HG03196 (cell line): ENCODE results near the gene RSRC1.
A peak's percentile ranks its signal among the peaks of the same experiment; 100 is the strongest.
"Not testable (repeated sequence)": the region's sequence is repeated elsewhere in the genome, so short reads cannot be mapped to it uniquely, and the experiment has no call there.

Experiments used
- ATAC-seq: cut with Tn5 transposase; IDR thresholded peaks from one replicate; pipeline ENCODE4 v1.9.1; 2021; ENCODE audit not compliant: unreplicated experiment

The RSRC1 gene

DNA sequence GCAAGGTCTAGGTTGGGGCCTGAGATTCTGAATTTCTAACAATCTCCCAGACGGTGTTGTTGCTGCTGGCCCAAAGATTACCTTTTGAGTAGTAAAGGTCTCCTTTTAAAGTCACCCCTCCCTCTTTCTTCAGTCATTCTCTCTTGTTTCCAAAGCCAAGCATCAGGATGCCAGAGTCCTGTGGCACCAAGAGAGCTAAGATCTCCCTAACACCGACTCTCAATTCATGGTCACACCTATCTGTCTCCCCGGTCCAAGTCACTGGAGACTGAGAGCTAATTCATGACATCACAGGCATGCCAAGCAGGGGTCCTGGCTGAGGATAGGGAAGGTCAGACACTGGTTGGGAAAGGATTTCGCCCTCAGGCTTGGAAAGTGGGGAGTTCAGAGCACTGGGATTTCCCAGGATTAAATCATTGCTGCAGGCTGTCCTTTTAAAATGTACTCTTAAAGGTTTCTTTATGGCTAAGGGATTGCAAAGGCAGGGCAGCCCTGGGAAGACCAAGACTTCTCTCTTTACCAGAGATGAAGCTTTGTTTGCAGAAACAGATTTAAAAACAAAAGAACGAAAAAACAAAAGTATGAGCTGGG, 11.0 kb upstream of the RSRC1 start:
- ATAC-seq = no peak

- no peak for ATAC-seq
These were observed 9.2 kb upstream of the RSRC1 start for GRCh38 chr3:158100681-158101080.

- ATAC-seq = no peak
These were observed 8.3 kb upstream of the RSRC1 start for GRCh38 chr3:158101335-158102241.

- ATAC-seq = no peak
These were observed 7.4 kb upstream of the RSRC1 start for GRCh38 chr3:158102242-158103080.

DNA sequence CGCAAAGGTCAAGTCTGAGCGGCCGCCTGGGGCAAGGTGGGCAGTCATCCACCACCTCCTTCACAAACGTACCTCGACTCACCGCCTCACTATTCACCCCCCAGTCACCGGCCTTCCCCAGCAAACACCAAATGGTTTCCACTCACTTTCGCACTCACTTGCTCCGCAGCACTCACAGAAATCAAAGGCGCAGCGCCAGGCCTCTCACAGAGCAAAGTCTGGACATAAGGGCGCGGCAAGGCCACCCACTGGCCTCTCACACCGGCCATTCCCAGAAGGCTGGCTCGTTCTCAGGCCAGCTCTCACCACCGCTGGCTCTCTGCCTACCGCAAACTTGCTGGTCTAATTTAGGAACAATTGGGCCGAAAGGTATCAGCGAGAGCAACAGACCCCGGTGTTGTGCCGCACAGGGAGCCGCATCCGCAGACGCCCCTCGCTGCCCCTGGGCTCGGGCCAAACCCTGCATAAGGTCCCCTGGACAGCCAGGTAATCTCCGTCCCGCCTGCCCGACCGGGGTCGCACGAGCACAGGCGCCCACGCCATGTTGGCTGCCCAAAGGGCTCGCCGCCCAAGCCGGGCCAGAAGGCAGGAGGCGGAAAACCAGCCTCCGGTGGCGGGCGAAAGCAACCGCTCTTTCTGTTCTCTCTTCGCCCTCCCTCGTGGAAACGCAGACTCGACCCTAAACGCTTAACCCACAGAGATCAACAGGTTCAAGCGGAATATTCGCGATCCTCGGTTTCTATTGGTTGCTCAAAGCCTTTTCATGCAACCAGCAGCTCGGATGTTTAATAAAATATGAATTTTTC, 6.6 kb upstream of the RSRC1 start:
- no peak for ATAC-seq

- no peak for ATAC-seq
These were observed 6.0 kb upstream of the RSRC1 start for GRCh38 chr3:158103887-158104327.

DNA sequence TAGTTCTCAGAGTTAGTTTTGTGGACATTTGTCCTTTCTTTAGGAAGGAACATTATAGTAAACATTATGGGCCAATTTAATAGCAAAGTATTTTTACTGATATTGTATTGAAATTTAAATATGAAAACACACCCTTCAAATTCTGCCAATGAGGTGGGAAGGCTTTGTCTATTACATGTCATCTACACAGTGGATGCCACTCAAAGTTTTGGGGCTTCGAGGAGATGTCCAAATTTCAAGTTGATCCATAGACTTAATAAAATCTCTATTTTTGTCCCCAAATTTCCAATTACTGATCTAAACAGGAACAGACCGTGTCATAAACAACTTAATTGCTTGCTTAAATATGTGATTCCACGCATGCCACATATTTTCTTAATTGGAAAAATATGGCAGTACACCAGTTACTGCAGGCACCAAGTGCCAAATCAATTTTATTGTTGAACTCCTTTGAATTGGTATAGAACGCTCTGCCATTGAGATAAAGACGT, 5.4 kb upstream of the RSRC1 start:
- no peak for ATAC-seq

- ATAC-seq = no peak
These were observed 4.7 kb upstream of the RSRC1 start for GRCh38 chr3:158105119-158105709.

DNA sequence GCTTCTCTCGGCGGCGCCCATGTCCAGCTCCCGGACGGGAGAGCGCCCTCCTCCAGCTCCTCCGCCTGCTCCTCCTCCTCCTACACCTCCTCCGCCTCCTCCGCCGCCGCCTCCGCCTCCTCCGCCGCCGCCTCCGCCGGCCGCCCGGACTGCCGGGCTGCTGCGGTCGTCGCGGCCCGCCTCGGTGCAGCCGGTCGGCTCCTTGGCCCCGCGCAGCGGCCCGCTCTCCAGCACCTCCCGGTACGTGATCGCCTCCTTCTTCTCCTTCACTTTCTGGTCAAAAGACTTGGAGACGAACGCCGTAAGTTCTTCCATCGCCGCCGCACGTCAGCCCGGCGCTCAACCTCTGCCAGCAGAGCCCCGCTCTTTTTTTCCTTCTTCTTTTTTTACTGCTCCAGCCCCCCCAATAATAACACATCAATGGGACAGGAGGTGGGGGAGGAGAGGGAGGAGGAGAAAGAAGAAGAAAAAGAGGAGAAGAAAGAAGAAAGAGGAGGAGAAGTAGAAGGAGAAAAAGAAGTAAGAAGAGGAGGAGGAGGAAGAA, 4.1 kb upstream of the RSRC1 start:
- no peak for ATAC-seq

- ATAC-seq = no peak
These were observed 3.0 kb upstream of the RSRC1 start for GRCh38 chr3:158106766-158107471.

DNA sequence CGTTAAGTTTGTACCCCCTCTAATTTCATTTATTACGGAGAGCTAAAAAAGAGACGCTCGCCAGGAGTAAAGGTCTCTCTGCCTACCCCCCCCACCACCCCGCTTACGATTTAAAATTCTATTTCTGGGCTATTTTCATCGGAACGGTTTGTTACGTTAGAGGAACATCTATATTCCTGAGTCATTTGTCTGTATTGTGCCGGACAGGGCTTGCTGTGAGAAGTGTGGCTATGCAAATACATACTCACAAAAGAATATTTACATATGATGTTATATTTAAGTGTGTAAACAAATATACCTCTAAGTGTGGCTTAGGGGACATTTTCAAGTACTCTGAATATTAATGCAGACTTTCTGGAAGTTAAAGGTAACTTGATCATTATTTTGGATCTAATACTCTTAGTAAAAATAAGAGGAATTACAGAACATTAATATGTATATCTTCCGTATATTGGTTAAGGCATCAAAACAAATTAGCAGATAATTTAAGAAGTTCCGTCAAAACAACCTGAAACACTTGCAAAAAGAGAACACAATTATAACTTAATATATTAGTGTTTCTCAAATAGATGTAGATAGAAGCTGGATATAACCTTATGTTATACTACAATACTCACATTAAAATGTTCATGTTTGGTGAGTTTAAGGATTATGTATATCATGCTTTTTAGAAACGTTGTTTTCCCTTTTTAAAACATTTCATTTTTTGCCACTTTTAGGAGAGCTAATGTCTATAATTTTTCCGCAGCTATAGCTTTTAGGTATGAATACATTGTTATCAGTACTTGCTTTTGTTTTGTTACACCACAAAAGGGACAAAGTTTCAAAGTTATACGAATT, 2.1 kb upstream of the RSRC1 start:
- ATAC-seq = no peak

DNA sequence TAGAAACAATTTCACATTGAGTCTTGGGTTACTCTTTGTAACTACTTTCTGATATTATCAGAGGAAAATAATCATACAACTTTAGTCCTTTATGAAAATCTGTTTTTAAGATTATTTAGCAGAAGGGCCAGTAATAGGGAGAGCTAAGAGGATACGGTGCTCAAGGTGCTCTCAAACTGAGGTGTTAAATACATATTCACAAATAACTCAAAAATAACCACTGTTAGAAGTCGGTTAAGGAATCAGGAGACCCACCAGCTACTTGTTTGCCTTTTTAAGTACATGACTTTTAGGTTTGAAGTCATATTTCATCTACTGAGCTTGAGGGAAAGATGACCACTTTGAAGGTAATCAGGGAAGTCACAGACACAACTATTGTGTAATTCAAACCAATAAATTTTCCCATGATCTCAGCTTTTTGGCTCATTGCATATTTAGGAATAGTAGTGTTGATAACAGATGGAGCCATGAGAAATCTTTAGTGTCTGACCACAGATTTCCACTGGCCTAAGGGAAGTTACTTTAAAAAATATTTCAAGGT, 1.4 kb upstream of the RSRC1 start:
- no peak for ATAC-seq

- peak; percentile 10 for ATAC-seq
These were observed 540 bp upstream of the RSRC1 start for GRCh38 chr3:158109295-158109803.

DNA sequence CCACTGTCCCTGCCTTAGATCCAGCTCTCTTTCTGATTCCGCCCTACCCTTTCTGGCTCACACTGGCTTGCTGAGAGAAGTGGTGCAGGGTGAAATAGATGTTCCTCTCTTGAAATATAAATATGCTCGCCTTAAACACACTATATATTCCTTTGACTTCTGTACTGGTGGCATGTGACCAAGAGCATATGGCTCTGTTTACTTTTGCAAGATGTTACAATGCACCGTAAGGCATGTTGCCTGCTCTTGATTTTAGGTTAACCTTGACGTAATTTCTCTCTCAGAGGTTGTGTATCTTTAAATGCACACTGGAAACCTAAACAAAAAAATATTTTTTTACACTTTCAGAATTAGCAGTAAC, 749 bp downstream of the RSRC1 start:
- no peak for ATAC-seq

- ATAC-seq = no peak
These were observed 2.0 kb downstream of the RSRC1 start for GRCh38 chr3:158111861-158112260.

GRCh38 chr3:158113595-158113994, 3.7 kb downstream of the RSRC1 start:
- ATAC-seq = not testable (repeated sequence)

GRCh38 chr3:158120330-158120729, 10.4 kb downstream of the RSRC1 start:
- no peak for ATAC-seq

GRCh38 chr3:158121295-158121694, 11.4 kb downstream of the RSRC1 start:
- ATAC-seq = peak; percentile 76
